Effector CD8-positive, alpha-beta T cell (primary cell): ENCODE results near the gene GPR26.

Source experiments
- DNase-seq: peaks from one replicate; lab custom pipeline; 2025; lab: John Stamatoyannopoulos, UW

GPR26 gene

GRCh38 chr10:123648595-123648994 is 17.6 kb upstream of the GPR26 start:
- DNase-seq: no peak

GRCh38 chr10:123649676-123650075 is 16.5 kb upstream of the GPR26 start:
- DNase-seq: no peak

GRCh38 chr10:123651421-123652047 is 14.6 kb upstream of the GPR26 start:
- DNase-seq: no peak

- no peak for DNase-seq
Observed at GRCh38 chr10:123655751-123656150, 10.4 kb upstream of the GPR26 start.

- DNase-seq: no peak
Observed at GRCh38 chr10:123663522-123663921, 2.6 kb upstream of the GPR26 start.

- no peak for DNase-seq
Observed at GRCh38 chr10:123665491-123666286, 466 bp upstream of the GPR26 start.

- DNase-seq: no peak
Observed at GRCh38 chr10:123669886-123670285, 3.7 kb downstream of the GPR26 start.

- no peak for DNase-seq
Observed at GRCh38 chr10:123673198-123673597, 7.0 kb downstream of the GPR26 start.

- DNase-seq: no peak
Observed at GRCh38 chr10:123674741-123675140, 8.6 kb downstream of the GPR26 start.

GRCh38 chr10:123675811-123676210 is 9.7 kb downstream of the GPR26 start:
- no peak for DNase-seq

GRCh38 chr10:123677556-123677955 is 11.4 kb downstream of the GPR26 start:
- DNase-seq: no peak

- DNase-seq: no peak
Observed at GRCh38 chr10:123678376-123678775, 12.2 kb downstream of the GPR26 start.

GRCh38 chr10:123681285-123681684 is 15.1 kb downstream of the GPR26 start:
- DNase-seq: no peak

GRCh38 chr10:123682477-123682876 is 16.3 kb downstream of the GPR26 start:
- DNase-seq: no peak

GRCh38 chr10:123683459-123683858 is 17.3 kb downstream of the GPR26 start:
- DNase-seq: no peak

GRCh38 chr10:123683865-123684264 is 17.7 kb downstream of the GPR26 start:
- DNase-seq: no peak

- no peak for DNase-seq
Observed at GRCh38 chr10:123685260-123685659, 19.1 kb downstream of the GPR26 start.

- no peak for DNase-seq
Observed at GRCh38 chr10:123687758-123688157, 21.6 kb downstream of the GPR26 start.

- no peak for DNase-seq
Observed at GRCh38 chr10:123689880-123690279, 23.7 kb downstream of the GPR26 start.

- DNase-seq: no peak
Observed at GRCh38 chr10:123703195-123703790, 37.1 kb downstream of the GPR26 start.

- no peak for DNase-seq
Observed at GRCh38 chr10:123704076-123704475, 37.9 kb downstream of the GPR26 start.

GRCh38 chr10:123704812-123705211 is 38.7 kb downstream of the GPR26 start:
- DNase-seq: no peak

- no peak for DNase-seq
Observed at GRCh38 chr10:123706236-123706635, 40.1 kb downstream of the GPR26 start.
